GM18499 (cell line): ENCODE measurements around the gene SPX.

Experiments
- ATAC-seq: cut with Tn5 transposase; IDR thresholded peaks from one replicate; pipeline ENCODE4 v1.9.1; 2021; ENCODE audit warnings: moderate number of reproducible peaks; ENCODE audit not compliant: insufficient read depth, unreplicated experiment

Gene SPX

DNA sequence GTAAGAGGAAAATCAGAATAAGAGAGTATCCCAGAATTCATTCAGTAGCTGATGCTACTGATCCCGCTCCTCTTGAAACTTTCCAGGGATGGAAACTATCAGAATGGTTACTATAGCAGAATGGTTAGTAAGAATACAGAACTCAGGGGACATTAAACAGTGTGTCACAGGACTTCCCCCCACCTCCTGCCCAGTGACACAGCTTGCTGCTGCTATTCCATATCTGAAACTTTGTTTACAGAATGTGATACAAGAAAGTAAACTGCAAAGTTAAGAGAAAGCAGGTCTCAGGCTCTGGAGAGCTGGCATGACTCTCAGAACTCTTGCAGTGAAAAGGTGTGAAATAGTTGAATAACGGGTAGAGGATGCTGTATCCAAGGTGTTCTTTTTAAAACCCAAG is 3.4 kb downstream of the SPX start:
- ATAC-seq, result no peak

DNA sequence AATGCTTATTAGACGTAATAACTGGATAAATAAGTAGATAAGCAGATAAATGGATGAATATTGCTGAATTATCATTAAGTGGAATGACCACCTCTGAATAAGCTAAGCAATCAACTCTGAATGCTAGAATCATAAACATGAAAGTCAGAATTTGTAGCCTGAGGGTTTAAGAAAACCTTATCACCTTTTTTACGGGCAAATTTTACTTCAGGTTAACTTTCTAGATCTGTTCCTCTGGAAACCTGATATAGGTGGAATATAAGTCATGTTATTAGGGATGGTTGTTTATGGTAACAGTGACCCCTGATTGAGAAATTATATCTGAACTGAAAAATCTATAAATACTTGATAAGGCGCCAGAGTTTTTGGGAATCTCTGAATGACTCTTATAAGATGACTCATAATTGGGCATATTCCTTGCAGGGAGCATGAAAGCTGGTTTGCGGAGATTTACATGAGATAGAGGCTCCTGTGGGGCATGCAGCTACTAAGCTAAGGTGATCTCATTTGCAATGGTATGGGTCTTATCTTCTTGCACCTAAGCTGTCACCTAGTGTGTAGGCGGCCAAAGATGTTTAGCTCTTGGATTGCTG is 12.1 kb downstream of the SPX start:
- ATAC-seq, result no peak

DNA sequence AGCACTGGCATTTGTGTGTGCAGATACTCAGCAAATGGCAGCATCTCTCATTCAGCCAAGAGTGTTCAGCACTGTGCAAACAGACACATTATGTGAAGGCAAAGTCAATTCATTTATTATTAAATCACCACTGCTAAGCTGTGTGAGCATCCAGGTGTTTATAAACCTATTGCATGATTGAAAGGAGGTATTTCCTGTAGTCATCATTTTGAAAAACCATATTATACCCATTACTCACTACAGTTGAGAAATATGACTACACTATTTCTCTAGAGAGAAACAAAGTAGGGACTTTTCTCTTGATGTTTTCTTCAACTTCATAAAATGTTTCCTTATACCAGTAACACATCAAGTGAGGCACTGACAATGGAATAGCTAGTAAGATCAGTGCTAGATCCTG is 13.7 kb downstream of the SPX start:
- ATAC-seq, result no peak

DNA sequence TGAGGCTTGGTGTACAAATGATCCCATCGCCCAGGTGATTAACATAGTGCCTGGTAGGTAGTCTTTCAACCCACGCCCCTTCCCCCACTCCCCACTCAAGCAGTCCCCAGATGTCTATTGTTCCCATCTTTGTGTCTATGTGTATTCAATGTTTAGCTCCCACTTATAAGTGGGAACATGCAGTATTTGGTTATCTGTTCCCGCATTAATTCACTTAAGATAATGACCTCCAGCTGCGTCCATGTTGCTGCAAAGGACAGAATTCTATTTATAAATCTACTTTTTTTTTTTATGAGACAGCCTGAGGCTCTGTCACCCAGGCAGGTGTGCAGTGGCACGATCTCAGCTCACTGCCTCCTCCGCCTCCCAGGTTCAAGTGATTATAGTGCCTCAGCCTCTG is 15.7 kb downstream of the SPX start:
- no peak for ATAC-seq

DNA sequence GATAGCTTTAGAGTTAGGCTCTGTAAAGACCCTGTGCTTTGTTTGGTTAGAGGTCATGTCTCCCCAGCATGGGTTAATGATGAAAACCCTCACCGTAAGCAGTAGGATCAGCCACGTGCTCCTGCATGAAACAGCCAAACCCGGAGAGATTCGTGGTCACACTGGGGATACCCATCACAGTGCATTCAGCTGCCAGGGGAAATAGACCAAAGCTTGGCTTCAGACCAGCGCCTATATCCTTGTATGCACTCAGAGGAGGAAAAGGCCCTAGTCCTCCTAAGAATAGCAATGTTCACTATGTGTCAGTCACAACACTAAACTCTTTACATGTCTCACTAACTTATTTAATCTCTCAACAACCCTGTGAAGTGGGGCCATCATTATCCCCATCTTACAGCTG is 16.3 kb downstream of the SPX start:
- ATAC-seq, result no peak

DNA sequence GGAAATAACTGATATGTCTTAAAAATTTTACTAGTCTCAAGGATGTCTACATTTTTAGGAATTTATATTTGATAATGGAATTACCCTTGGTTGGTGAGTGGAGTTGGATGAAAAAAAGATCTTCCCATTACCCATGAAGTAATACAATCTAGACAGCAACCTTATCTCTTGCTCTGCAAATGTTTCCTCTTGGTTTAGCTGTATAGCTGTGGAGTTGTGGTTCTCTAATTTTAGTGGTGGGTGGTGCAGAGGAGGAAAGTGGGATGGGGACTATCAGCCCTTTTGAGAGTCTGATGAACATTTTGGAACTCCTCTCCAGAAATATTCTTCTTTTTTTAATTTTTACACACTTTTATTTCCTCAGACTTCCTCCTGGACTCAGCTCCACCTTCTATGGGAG is 17.1 kb downstream of the SPX start:
- ATAC-seq, result no peak

DNA sequence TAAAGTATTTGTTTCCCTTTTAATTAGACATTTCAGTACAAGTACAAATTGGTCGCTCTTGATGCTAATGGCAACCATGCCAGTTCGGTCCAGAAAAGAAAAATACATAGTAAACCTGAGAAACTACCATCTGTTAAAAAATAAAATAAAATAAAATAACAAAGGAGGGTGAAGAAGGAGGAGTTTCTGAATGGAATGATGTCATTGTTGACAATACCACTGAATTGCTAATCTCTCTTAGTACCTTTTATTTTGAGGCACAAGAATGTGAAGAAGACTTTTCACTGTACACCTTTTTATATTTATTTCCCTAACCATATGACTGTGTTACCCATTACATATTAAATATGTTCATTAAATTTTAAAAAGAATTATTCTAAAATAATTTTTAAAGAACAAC is 19.5 kb downstream of the SPX start:
- ATAC-seq, result no peak

DNA sequence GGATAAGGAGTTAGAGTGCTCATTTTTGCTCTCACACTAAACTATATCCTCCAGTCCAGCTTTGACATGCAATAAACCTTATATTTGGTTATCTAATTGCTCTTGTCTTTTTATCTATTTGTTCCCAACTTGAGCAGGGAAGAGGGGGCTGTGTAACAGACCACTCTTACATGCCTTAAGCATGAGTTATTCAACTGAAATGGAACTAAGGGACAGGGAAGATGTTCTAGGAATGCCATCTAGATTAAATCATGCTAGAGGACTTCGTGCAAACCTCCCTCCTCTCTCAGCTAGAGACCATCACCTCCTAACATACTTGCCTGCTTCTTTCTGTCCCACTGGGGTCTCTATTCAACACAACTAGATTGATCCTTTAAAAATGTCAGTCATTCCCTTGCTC is 20.6 kb downstream of the SPX start:
- no peak for ATAC-seq

DNA sequence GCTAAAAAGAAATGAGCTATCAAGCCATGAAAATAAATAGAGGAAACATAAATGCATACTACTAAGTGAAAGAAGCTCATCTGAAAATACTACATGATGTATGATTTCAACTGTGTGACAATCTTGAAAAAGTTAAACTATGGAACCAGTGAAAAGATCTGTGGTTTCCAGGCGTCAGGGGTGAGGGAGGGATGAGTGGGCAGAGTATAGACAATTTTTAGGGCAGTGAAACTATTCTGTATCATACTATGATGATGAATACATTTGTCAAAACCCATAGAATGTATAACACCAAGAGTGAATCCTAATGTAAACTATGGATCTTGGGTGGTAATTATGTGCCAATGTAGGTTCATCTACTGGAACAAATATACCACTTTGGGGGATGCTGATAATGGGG is 21.3 kb downstream of the SPX start:
- ATAC-seq, result no peak

DNA sequence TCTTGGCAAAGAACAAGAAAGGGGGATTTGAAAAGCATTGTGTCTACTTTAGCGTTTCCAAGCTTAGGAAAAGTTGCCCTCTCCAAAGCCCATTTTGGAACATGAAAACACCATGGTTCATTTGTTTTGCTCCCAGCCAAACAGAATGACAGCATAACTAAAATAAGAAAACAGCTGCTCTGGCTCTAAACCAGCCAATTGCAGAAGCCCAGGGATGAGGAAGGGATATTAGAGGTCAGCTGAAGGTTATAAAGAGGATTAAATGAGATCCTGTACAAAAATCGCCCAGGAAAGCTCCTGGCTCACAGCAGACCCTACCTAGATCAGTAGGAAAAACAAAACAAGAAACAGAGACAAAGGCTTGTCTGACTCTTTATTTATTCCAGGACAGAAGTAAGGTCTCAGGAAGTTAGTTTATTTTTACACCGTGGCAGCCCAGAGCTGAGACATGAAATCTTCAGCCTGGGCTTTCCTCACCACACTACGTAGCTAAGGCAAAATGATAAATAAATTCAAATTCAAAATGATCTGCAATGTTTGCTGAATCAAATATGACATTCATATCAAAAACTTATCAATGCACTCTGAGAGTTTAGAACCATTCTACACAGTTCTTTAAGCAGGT is 25.9 kb downstream of the SPX start:
- ATAC-seq, result no peak

DNA sequence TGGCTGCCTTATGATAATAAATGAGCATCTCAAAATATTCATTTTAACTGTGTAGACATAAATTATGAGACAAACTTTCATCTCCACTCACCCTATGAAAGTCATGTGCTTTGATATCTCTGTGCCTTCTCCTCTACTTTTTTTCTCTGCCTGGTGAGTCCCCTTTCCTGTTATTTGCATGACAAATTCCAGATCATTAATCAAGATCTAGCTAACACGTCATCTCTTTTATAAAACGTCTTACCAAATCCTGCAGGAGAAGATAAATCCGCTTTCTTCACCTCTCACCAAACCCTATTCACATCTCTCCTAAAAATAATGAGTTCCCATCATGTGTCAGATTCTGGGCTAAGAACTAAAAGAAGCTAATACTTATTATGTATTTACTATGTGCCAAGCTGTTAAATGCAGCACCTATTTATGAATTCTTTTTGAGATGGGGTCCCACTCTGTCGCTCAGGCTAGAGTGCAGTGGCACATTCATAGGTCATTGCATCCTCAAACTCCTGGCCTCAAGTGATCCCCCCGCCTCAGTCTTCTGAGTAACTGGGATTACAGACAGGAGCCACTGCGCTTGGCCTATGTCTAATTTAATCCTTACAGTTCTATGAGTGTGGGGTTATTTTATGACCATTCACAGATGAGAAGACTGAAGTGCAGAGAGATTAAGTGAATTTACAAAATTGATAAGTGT is 26.7 kb downstream of the SPX start:
- ATAC-seq, result no peak

DNA sequence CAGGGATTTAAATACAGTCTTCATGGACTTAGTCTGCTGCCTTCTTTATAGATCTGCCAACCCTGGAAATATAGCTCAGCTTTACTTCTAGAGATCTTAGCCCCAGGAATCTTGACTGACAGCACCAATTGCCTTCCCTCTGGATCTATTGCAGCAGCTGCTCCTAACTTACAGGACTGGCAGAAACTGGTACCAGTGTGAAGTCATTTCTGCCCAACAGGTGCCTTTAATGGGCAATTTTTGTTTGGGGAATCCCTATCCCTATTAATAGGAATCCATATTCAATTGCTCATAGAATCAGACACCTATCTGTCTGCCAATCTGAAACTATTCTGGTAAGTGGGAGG is 27.2 kb downstream of the SPX start:
- ATAC-seq, result no peak

DNA sequence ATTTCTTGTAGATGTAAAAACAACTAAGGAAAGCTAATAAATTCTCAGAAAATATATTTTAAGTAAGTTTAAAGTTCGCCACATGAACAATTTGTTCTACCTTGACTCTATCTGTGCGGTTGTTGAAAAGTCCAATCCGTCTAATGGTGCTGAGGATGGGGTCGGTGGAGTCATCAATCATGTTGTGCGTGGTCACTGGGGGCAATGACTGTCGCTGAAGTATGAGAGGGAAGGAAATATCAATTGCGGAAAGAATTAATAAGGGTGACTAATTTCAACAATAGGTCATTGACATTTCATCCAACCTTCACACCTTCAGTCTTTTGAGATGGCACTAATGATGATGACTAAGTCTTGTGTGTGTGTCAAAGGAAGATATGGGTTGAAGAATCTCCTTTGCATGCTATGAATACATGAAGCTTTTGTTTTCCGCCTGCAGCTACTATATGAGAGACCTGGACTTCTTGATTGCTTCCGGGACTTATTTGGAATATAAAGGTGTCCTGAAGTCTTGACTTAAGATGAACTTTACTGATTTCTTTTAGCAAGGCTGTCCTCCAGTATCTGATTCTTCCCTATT is 32.1 kb downstream of the SPX start:
- ATAC-seq, result no peak

DNA sequence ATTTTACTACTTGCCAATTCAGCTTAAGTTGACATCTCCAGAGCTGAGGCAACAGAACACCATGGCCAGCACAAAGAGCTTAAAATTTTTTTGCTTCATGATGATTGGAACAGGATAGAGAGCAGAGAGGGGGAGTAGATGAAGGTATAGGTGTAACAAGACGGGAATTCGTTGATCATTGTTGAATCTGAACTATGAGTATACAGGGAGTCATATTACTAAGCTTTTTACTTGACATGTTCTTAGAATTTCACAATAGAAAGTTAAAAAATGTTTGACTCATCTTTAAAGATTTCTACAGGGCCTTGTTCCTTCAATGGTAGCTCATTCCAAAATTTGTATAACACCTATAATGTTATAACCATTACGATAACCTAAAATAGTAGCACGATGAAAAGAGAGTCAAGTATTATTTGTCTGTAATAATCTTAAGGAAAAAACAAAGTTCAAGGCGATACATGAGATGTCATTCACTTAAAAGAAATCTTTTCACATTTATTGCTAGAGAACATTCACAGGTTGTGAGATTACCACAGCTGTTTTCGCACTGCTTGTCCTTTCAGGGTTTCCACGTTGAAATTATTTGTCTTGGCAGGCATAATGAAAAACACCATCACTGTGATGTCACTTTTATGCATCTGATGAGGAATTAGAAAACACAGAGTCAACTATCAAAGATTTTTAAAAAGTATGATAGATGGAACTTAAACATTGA is 33.9 kb downstream of the SPX start:
- ATAC-seq, result no peak

DNA sequence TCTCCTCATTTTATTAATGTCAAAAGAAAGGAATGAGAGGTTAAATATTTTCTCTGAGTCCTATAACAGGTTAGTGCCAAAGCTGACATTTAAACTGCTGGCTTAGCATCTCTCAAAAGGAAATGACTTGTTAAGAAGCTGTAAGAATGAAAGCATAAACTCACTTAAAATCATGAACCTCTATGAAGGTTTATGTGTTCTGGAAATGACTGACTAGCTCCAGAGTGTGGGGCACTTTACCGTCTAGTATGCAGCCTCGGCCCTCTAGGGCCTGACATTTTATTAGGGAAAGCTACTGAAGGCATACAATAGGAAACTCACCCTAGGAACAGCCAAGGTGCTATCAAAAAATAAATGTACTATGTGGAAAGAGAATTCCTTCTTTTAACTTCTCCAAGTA is 35.1 kb downstream of the SPX start:
- ATAC-seq, result no peak

DNA sequence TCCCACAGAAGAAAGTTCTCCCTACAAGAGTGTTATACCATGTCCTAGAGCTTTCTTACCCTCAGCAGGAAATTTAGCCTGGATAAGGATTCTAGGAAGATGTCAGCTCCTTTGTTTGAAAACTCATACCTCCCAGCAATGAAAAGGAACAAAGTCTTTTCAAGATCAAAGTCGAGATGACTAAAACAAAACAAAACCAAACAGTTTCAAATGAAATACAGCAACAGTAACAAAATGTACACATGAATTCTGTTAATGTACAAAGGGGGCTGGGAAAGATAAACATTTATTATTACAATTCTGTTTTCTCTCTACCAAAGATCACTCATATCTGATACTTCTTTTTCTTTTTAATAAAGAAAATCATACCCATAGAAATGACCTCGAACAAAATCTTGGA is 36.8 kb downstream of the SPX start:
- no peak for ATAC-seq

DNA sequence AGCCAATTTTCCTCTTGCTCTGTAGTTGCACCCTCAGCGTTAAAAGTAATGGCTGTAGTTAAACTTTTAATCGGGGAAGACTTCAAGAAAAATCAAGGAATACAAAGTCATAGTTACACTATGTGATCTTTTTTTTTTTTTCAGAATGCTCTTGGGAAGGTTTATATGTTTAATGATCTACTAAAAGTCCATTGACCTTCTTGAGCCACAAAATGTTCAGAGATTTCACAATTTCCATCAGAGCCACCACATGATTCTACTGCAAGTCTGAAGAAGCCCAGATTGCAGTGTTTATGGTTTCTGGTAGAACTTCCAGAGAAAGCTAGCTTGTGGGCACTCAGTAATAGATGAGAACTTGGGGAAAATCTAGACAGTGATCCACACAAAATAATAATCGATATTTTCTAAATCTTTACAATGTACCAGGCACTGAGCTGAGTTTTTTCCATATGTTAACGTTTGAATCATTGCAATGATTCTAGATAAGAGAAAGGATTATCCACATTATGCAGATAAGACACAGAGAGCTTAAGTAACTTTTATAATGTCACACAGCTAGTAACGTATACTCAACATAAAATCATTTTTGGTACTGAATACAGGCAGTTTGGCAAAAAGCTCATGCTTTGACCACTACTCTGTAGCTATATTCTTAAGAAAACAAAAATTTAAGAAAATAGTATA is 40.3 kb downstream of the SPX start:
- no peak for ATAC-seq

DNA sequence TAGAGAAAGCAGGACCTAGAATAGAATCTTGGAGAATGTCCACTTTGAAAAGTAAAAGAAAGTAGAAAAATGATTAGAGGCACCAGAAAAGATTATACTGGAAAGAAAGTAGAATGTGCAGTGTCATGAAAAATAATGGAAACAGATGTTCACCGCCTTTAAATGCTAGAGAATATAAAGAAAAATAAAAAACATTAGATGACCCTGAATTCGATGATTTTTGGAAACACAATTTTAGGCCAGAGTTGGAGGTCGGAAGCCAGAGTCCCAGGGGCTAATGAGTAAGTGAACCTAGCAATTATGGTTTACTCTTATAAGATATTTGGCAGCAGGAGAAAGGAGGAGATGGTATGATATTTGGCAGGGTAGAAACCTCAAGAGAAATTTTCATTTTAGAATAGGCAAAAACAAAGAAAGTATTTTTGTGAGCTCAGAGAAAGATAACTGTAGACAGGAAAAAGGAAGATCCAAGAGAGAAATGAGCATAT is 40.9 kb downstream of the SPX start:
- ATAC-seq, result no peak

DNA sequence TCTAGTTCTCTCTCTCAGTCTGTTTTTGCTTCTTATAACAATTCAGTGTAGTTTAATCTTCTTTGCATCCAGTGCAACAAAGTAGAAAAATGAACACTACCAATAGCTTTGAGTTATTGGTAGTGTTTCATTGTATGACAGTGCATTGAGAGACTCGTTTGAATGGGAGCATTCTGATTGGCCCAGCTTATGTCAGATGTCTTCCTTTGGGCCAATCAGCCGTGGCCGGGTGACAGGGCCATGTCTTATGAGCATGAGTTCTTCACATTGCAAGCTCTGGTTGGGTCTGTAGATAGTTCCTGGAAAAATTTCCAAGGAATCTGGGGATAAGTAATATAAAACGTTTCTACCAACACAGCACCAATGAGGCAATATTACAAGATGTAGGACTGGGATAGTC is 42.0 kb downstream of the SPX start:
- no peak for ATAC-seq

DNA sequence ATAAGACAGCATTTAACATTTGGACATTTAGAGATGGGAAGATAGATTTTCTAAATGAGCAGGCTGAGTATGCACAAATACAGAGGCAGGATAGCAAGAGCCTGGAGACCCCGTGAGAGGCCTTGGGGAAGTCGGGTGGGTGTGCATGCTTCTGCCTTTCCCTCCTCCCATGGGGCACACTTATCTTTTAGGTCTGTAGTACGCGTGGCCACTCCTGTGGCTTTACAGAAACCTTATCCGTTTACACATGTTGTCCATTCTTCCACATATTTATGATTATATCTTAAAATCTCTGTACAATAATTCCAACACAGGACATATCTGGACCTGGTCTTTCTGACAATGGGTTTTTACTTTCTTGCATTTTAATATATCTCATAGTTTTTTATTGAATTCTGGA is 45.0 kb downstream of the SPX start:
- no peak for ATAC-seq
